Measurements from ENCODE around the gene SLC17A8. TPM values are rescaled to one million over a fixed set of nuclear protein-coding genes. Genes with fewer than 3 reads are reported as not detected.
A peak's percentile ranks its signal among the peaks of the same experiment; 100 is the strongest.
"Not testable (repeated sequence)": the region's sequence is repeated elsewhere in the genome, so short reads cannot be mapped to it uniquely, and the experiment has no call there.

Gene SLC17A8
- not detected in 2 replicates for total RNA-seq

GRCh38 chr12:100356644-100357223 lies at the start of gene SLC17A8:
Gene SLC17A8 (plus strand): TSS chr12:100357074. CDS start chr12:100357392, 318 bp downstream.
- no peak for DNase-seq (ENCODE audit: low read depth in 2 of 2)

DNA sequence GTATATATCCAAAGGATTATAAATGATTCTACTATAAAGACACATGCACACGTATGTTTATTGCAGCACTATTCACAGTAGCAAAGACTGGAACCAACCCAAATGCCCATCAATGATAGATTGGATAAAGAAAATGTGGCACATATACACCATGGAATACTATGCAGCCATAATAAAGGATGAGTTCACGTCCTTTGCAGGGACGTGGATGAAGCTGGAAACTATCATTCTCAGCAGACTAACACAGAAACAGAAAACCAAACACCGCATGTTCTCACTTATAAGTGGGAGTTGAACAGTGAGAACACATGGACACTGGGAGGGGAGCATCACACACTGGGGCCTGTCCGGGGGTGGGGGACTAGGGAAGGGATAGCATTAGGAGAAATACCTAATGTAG lies 48.7 kb upstream of the SLC17A8 start:
- DNase-seq (ENCODE audit: low read depth in 2 of 2), result not testable (repeated sequence)

DNA sequence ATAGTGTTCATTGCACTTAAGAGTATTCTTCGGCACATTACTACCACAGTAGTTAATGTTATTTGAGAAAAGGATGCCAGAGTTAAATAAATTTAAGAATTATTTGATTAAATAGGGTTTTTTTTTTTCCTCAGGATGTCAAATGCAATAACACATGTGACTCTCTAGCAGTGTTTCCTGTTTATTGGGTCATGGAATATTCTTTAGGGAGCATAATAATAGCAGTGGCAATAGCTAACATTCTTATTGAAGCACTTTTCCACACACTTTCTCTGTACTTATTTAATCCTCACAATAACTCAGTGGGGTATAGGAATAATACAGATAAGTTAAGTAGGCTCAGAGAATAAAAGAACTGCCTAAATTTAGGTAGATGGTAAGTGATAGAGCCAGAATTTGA lies 45.6 kb upstream of the SLC17A8 start:
- DNase-seq (ENCODE audit: low read depth in 2 of 2), result peak; percentile 47 to 54

DNA sequence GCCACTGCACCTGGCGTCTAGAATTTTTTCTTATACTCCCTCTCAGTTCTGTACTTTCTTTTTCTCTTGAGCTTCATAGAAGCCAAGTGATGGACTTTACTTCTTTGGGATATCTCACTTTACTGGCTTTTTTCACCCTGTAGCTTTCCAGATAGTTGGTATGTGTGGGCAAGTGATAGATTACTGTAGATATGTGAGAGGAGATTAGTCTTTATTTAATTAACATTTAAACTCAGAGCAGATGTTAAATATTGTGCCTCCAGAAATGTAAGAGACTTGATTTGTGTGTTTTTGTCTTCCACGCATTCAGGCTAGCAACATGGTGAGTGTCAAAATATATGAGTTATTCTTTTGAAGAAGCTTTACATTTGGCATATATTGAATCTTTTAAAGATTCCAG lies 39.5 kb upstream of the SLC17A8 start:
- no peak for DNase-seq (ENCODE audit: low read depth in 2 of 2)

GRCh38 chr12:100324498-100324897 lies 32.4 kb upstream of the SLC17A8 start:
- DNase-seq (ENCODE audit: low read depth in 2 of 2), result no peak

- DNase-seq (ENCODE audit: low read depth in 2 of 2), result no peak
Observed at GRCh38 chr12:100326208-100326607, 30.7 kb upstream of the SLC17A8 start.

DNA sequence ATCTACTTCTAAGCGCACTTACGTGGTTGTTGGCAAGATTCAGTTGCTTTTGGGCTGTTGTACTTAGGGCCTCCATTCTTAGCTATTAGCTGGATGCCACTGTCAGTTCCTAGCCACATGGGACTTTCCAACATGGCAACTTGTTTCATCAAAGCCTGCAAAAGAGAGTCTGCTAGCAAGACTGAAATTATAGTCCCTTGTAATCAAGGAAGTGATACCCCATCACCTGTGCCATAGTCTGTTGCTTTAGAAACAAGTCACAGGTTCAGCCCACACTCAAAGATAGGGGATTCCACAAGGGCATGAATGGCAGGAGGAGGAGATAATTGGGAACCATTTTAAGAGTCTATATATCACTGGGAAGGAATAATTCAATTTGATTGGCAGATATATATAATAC lies 27.1 kb upstream of the SLC17A8 start:
- DNase-seq (ENCODE audit: low read depth in 2 of 2), result no peak

DNA sequence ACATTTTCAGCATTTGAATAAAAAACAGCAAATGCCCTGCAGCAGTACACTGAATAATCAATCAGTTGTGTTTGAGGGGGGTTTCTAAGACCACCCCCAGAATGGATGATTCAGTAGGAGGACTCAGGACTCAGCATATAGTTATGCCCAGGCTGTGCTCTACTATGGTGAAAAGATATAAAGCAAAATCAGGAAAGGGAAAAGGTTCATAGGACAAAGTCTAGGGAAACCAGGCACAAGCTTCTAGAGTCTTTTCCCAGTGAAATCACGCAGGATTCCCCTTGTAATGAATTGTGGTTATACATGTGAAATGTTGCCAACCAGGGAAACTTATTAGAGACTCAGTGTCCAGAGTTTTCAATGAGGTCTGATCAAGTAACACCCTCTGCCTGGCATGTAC lies 25.0 kb upstream of the SLC17A8 start:
- DNase-seq (ENCODE audit: low read depth in 2 of 2), result no peak

DNA sequence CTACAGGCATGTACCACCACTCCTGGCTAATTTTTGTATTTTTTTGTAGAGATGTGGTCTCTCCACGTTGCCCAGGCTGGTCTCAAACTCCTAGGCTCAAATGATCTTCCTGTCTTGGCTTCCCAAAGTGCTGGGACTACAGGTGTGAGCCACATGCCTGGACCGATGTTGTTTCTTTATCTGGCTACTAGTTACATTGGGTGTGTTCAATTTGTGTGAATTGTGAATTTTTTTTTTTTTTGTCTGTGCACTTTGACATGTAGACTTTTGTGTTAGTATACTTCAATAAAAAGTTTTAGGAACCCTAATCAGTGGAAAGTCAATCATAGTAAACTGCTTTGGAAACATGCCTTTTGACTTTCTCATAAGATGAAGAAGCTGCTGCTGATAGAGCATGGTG lies 24.0 kb upstream of the SLC17A8 start:
- no peak for DNase-seq (ENCODE audit: low read depth in 2 of 2)

GRCh38 chr12:100337299-100337698 lies 19.6 kb upstream of the SLC17A8 start:
- no peak for DNase-seq (ENCODE audit: low read depth in 2 of 2)

DNA sequence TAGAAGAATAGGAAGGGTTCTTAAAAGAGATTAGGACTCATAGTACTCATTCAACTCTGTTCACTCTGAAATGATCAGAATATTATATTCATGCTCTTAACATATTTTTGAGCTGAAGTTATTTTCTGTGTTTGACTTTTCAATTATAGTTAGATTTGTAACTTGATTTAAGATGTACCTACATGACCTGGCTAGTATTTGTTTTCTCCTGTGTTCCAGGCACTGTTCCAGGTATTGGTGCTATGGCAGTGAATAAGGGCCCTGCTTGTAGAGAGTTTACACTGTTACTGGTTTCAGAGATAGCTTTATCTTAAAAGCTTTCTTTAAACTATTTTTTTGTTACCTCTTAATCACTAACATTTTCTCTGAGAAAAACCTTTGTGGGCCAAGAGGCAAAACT lies 19.1 kb upstream of the SLC17A8 start:
- DNase-seq (ENCODE audit: low read depth in 2 of 2), result no peak

DNA sequence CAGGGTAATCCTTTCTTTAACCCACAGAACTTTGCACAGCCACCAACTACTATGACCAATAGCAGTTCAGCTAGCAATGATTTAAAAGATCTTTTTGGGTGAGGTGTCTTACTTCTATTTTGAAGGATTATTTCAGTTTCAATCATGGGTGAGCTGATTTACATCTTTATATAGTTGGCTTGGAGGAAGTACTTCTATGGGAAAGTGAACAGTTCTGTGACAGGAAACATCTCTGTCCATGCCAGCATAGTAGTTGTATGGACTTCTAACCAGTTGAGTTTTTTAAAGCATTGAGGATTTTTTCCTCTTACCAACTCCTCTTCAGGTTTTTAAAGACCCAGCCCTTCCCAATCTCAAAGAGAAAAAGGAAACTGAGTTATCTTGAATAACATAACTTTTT lies 17.8 kb upstream of the SLC17A8 start:
- DNase-seq (ENCODE audit: low read depth in 2 of 2), result no peak

DNA sequence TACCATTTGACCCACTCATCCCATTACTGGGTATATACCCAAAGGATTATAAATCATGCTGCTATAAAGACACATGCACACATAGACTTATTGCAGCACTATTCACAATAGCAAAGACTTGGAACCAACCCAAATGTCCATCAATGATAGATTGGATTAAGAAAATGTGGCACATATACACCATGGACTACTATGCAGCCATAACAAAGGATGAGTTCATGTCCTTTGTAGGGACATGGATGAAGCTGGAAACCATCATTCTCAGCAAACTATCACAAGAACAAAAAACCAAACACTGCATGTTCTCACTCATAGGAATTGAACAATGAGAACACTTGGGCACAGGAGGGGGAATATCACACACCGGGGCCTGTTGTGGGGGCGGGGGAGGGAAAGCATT lies 14.0 kb upstream of the SLC17A8 start:
- DNase-seq (ENCODE audit: low read depth in 2 of 2), result not testable (repeated sequence)

DNA sequence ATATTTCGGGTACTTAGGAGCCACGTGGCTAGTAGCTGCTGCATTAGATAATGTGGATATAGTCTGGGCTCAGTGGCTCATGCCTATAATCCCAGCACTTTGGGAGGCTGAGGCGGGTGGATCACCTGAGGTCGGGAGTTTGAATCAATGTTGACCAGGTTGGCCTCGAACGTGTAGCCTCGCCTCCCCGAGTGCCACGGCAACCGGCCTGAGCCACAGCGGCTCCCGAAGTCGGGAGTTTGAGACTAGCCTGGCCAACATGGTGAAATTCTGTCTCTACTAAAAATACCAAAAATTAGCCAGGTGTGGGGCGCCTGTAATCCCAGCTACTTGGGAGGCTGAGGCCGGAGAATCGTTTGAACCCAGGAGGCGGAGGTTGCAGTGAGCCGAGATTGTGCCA lies 12.5 kb upstream of the SLC17A8 start:
- DNase-seq (ENCODE audit: low read depth in 2 of 2), result not testable (repeated sequence)

GRCh38 chr12:100345020-100345767 lies 11.7 kb upstream of the SLC17A8 start:
- DNase-seq (ENCODE audit: low read depth in 2 of 2), result no peak

DNA sequence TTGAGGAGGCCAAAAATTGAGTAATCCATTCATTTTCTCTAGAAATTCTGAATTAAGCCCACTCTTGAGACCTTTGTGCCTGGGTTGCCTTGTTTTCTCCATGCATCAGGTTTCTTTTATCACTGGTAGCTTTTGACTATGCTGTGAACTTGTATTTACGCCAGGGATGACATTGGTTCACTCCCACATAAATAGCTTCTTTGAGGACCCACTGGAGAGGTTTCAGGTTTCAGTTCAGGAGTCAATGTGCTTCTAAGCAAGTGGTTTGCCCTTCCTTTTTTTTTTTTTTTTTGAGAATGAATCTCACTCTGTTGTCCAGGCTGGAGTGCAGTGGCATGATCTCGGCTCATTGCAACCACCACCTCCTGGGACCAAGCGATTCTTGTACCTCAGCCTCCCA lies 10.2 kb upstream of the SLC17A8 start:
- no peak for DNase-seq (ENCODE audit: low read depth in 2 of 2)

DNA sequence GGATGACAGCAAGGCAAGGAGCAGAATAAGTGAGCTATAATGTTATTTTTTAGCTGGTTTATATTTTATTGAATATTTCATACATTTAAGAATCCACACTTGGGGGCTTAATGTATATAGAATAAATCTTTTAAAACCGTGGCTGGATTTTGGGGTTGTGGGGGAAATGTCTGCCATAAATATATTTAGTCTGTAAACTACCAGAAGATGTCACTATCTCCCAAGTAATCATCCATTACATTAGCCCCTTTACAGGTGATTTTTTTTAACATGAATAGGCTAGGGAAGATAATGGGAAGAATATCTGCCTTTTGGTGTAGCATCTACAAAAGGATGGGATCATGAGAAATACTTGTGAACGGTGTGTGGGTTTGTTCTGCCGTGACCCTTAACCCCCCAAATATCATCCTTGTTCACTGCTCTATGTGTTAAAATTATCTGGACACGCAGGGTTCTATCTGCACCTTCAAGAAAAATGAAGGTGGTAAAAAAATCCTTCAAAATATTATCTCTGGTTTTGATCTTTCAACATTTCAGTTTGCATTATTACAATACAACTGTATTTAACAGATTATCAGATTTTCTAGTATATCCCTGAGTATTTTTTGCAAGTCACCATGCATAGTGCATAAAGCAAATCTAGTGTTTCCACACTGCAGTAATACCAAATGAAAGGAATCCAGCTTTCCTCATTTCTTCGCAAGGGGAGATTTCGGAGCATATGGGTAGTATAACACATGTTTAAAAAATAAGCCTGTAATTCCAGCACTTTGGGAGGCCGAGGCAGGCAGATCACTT lies 8.0 kb upstream of the SLC17A8 start:
- peak; percentile 30 to 50 for DNase-seq (ENCODE audit: low read depth in 2 of 2)

DNA sequence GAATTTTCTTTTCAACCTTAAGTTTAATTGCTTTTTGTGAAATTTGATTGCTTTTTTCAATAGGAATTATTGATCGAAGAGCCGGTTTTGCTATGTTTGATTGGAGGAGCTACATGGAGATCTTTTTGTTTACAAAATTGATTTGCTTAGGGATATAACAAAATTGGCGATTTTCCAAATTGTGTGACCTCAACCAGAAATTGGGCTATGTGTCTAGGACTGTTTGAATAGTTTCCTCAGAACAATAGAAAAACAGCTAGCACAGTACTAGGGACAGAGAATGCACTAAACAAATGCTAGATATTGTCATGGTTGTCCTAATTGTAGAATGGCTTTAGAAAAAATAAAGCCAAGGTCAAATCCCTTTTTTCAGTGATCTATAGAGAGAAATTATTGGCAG lies 2.4 kb downstream of the SLC17A8 start:
- no peak for DNase-seq (ENCODE audit: low read depth in 2 of 2)

DNA sequence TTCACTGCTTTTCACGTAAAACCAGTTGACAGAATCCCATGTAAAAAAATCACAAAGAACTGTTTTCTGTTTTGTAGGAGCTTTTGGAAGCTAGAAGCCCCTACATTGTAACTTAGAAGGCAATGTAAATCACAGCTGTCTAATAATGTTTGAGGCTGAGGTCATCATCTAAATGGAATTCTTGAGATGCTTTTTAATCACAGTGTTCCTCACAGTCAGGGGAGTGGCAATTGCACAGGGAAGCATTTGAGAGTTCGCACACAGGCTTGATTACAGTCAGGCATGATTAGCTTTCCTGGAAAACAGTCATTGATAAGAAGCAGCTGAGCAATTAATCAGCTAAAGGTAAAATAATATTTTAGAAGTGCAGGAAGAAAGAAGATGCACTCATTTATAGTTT lies 2.9 kb downstream of the SLC17A8 start:
- DNase-seq (ENCODE audit: low read depth in 2 of 2), result no peak

GRCh38 chr12:100360450-100360849 lies 3.6 kb downstream of the SLC17A8 start:
- no peak for DNase-seq (ENCODE audit: low read depth in 2 of 2)

DNA sequence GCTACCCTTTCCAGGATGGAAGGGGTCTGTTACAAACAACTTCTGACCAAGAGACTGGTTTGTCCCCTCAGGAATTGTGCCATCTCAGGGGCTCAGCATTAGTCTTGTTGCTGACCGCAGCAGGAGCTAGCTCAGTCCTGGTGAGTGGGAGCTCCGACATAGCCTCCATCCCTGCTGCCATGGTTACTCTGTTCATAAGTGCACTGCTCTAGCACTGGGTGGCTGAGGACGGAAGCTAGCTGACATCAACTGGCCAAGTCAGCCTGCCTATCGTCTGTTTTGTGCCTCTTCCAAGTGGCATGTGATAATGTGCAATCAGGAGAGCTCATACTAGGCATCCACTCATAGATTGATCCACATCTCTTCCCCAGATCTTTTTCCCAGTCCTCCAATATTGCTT lies 7.5 kb downstream of the SLC17A8 start:
- DNase-seq (ENCODE audit: low read depth in 2 of 2), result no peak

GRCh38 chr12:100365411-100365810 lies 8.5 kb downstream of the SLC17A8 start:
- peak in 1 of 2 donors; percentile 57 for DNase-seq (ENCODE audit: low read depth in 2 of 2)

GRCh38 chr12:100368066-100368465 lies 11.2 kb downstream of the SLC17A8 start:
- DNase-seq (ENCODE audit: low read depth in 2 of 2), result no peak
